Heart right ventricle (tissue), 16 donors: Measurements from ENCODE around the gene IZUMO4. TPM values are rescaled to one million over a fixed set of nuclear protein-coding genes. Genes with fewer than 3 reads are reported as not detected.

Experiments
- ATAC-seq, 8 donors: fragments of 200-7000 bp; cut with Tn5 transposase; one replicate each; pipeline ENCODE4 v1.9.1; 2020; ENCODE audit warnings: mild to moderate bottlenecking in 8 of 8, moderate library complexity in 8 of 8, moderate number of reproducible peaks in 1 of 8
- DNase-seq, 2 donors: peaks; one replicate each; pipeline ENCODE4 v3.0.0-alpha.2; 2020
- H3K27ac ChIP-seq, 10 donors: fragments of 200-600 bp; sonication (generic) in 2 of 10; one replicate each; pipeline versions ENCODE4 v1.5.0 to v1.8.0; 2020 to 2022; ENCODE audit warnings: mild to moderate bottlenecking in 3 of 10
- H3K27me3 ChIP-seq, 7 donors: fragments of 200-600 bp; one replicate each; pipeline ENCODE4 v1.8.0; 2021 to 2022; ENCODE audit warnings: mild to moderate bottlenecking in 2 of 7
- H3K36me3 ChIP-seq, 9 donors: fragments of 200-600 bp; sonication (generic) in 1 of 9; one replicate each; pipeline versions ENCODE4 v1.5.0 to v1.8.0; 2020 to 2022; ENCODE audit warnings: mild to moderate bottlenecking in 2 of 9
- H3K4me1 ChIP-seq, 9 donors: fragments of 200-600 bp; sonication (generic) in 1 of 9; one replicate each; pipeline versions ENCODE4 v1.5.0 to v1.8.0; 2020 to 2022; ENCODE audit warnings: mild to moderate bottlenecking in 4 of 9
- H3K4me3 ChIP-seq, 10 donors: fragments of 200-600 bp; sonication (generic) in 2 of 10; one replicate each; pipeline versions ENCODE4 v1.5.0 to v1.8.0; 2020 to 2022; ENCODE audit warnings: mild to moderate bottlenecking in 7 of 10, moderate library complexity in 2 of 10
- H3K9me3 ChIP-seq, 11 donors: fragments of 200-600 bp in 10 of 11; sonication (generic) in 2 of 11; one replicate each; pipeline versions ENCODE4 v1.5.0 to v1.8.0; 2013 to 2022; ENCODE audit warnings: mild to moderate bottlenecking in 2 of 11, control low read depth in 1 of 11, moderate library complexity in 1 of 11
- WGBS, 2 donors: extraction: QIAGEN DNeasy Blood & Tissue Kit; methylation state at CpG; one replicate each; pipeline ENCODE4 v1.1.7; 2013; ENCODE audit warnings: inconsistent platforms in 1 of 2; 5-methylcytosine and 5-hydroxymethylcytosine counted together
- intact Hi-C, 10 donors: fragments of 100-400 bp; cut with DNase I; formaldehyde crosslinking; loops; one replicate each; pipeline versions ENCODE4 v1.11.1 to v1.14.2; 2022
- polyA plus RNA-seq, 2 donors: library from polyadenylated mRNA; stranded (reverse); fragments of 200-250 nt; gene quantifications; one replicate each; pipeline ENCODE4 v1.2.3, GENCODE V29; 2013
- total RNA-seq, 10 donors: library from RNA; stranded (reverse); fragmentation: NEBNext Ultra II Directional in 3 of 10; extraction: Animal tissue kit (Norgen Biotek cat#: 25700) in 3 of 10; gene quantifications; one replicate each; pipeline versions ENCODE4 v1.2.1 to v1.2.4, GENCODE V29; 2021 to 2023
- TF ChIP-seq, protein P1 (sequence below), 9 donors: fragments of 200-600 bp; sonication (generic) in 2 of 9; IDR thresholded peaks; one replicate each; pipeline versions ENCODE4 v1.5.0 to v1.8.0; 2021 to 2022; ENCODE audit warnings: antibody characterized with exemption in 9 of 9, mild to moderate bottlenecking in 5 of 9, moderate library complexity in 1 of 9
- donor health status: Arrhythmogenic right ventricular cardiomyopathy.
- donor health status: ischemic (EF 13 %, LVEDD 7.1; RV severe dilation, severe dysfunction).
- donor health status: healthy with polysubstance abuse.
- donor health status: DM: no; HTN: yes; CAD: no.
- donor health status: DM: no; HTN: no; CAD: no.
- donor health status: ischemic (EF 25% LVEDD 6.9; RV normal size, moderate dysfunction).
- donor health status: ischemic (EF 25% LVEDD 5.7; RV mildly dilated, moderate dysfunction).
- donor health status: healthy.
- donor health status: DM: yes; HTN: yes; CAD: no.
- donor health status: Ischemic cardiomyopathy.
- donor health status: ischemic (EF 35%, LVEDD 5.7; RV mildly dilated, moderate dysfunction).
- donor health status: nonischemic (EF 11% LVEDD 7.7; RV severe dilation, severe dysfunction).
- donor health status: DM: yes; HTN: yes; CAD: no.
- donor health status: PGD.
- donor health status: ischemic (EF 29% LVEDD 5.4; RV normal size, mild dysfunction).
- donor health status: nonischemic (EF 23%, LVEDD 6.1; RV moderate dilation, normal function).

Gene IZUMO4
- total and polyA plus RNA-seq, 12 donors = 1.2 to 13.1 (median 2.7) TPM

- ATAC-seq (no peak), DNase-seq (no peak)
- H3K27ac ChIP-seq = no peak overlapping the region
- peaks cover 5 to 14% (median 9%) of the 10 kb centered on the region in 9 donors for H3K4me1 ChIP-seq
- intact Hi-C loops = no loop called here
- peaks cover 0 to 6% (median 0%) of the 10 kb centered on the region in 11 donors for H3K9me3 ChIP-seq
- TF ChIP-seq, protein P1, sequence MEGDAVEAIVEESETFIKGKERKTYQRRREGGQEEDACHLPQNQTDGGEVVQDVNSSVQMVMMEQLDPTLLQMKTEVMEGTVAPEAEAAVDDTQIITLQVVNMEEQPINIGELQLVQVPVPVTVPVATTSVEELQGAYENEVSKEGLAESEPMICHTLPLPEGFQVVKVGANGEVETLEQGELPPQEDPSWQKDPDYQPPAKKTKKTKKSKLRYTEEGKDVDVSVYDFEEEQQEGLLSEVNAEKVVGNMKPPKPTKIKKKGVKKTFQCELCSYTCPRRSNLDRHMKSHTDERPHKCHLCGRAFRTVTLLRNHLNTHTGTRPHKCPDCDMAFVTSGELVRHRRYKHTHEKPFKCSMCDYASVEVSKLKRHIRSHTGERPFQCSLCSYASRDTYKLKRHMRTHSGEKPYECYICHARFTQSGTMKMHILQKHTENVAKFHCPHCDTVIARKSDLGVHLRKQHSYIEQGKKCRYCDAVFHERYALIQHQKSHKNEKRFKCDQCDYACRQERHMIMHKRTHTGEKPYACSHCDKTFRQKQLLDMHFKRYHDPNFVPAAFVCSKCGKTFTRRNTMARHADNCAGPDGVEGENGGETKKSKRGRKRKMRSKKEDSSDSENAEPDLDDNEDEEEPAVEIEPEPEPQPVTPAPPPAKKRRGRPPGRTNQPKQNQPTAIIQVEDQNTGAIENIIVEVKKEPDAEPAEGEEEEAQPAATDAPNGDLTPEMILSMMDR (IDR thresholded peaks at IDR 0.05) = no peak
- 91 to 93% methylated on average over 11 of the region's 11 CpGs for WGBS, 2 donors
- H3K4me3 ChIP-seq = no peak overlapping the region
- no peaks in the 10 kb centered on the region for H3K27me3 ChIP-seq
- peaks cover 0 to 61% (median 19%) of the 10 kb centered on the region in 9 donors for H3K36me3 ChIP-seq
These were observed 4.0 kb downstream of the IZUMO4 start for GRCh38 chr19:2100719-2101061.

- no peaks in the 10 kb centered on the region for H3K27me3 ChIP-seq
- TF ChIP-seq, protein P1 (IDR thresholded peaks at IDR 0.05) = no peak
- intact Hi-C loops = no loop called here
- DNase-seq = no peak
- no peak for ATAC-seq
- no peak overlapping the region for H3K4me3 ChIP-seq
- peaks cover 0 to 71% (median 29%) of the 10 kb centered on the region in 9 donors for H3K36me3 ChIP-seq
- H3K27ac ChIP-seq = no peak overlapping the region
- WGBS, 2 donors = 89 to 91% methylated on average over 45 of the region's 45 CpGs
- peaks cover 5 to 13% (median 9%) of the 10 kb centered on the region in 9 donors for H3K4me1 ChIP-seq
- peaks cover 0 to 10% (median 0%) of the 10 kb centered on the region in 11 donors for H3K9me3 ChIP-seq
These were observed 5.0 kb downstream of the IZUMO4 start for GRCh38 chr19:2101417-2102335.

DNA sequence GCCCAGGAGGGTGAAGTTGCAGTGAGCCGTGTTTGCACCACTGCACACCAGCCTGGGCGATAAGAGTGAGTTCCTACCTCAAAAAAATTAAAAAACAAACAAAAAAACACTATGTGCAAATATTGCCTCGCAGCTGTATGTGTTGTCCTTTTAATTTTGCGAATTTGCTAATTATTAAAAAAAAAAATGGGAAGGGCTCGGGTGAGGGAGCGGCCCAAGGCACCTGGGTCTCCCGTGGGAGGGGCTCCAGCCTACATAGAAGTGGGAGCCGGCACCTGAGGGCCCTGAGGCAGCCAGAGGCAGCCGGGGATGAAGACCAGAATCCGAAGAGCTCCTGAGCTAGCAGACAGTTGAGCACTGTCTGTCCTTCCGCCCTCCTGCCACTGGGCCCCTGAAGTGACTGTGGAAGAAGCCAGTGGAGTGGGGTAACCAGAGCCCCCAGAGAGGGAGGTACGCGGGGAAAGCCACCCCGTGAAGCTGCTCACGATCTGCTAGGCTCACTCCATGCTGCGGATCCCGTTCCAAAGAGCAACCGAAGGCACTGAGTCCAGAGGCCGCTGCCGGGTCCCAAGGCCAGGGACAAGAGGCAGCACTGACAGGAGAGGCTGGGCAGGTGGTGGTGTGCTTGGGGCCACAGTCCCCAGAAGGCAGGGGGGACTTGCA lies 6.5 kb downstream of the IZUMO4 start:
- 91 to 92% methylated on average over 20 of the region's 20 CpGs for WGBS, 2 donors
- ATAC-seq (no peak), DNase-seq (no peak)
- no peaks in the 10 kb centered on the region for H3K27me3 ChIP-seq
- intact Hi-C loops = no loop called here
- H3K27ac ChIP-seq = no peak overlapping the region
- TF ChIP-seq, protein P1 (IDR thresholded peaks at IDR 0.05) = no peak
- no peak overlapping the region for H3K4me3 ChIP-seq
- no peaks in the 10 kb centered on the region for H3K4me1 ChIP-seq
- peaks cover 0 to 10% (median 0%) of the 10 kb centered on the region in 11 donors for H3K9me3 ChIP-seq
- peaks cover 0 to 86% (median 40%) of the 10 kb centered on the region in 9 donors for H3K36me3 ChIP-seq

- Histone ChIP-seq H3K27ac (peak overlapping the region in 1 of 10 donors; percentile 29), H3K36me3 (peaks cover 0 to 94% (median 71%) of the 10 kb centered on the region in 9 donors), H3K27me3 (no peaks in the 10 kb centered on the region), H3K4me1 (peaks cover 0 to 6% (median 0%) of the 10 kb centered on the region in 9 donors), H3K9me3 (peaks cover 0 to 10% (median 0%) of the 10 kb centered on the region in 11 donors), H3K4me3 (no peak overlapping the region)
- intact Hi-C loops = no loop called here
- 88 to 91% methylated on average over 23 of the region's 23 CpGs for WGBS, 2 donors
- TF ChIP-seq, protein P1 (IDR thresholded peaks at IDR 0.05) = no peak
- ATAC-seq = peak in 3 of 8 donors; percentile 5 to 17 (median 10)
- DNase-seq = no peak
These were observed 11.7 kb downstream of the IZUMO4 start for GRCh38 chr19:2108251-2109016.
